Trophoblast cell (in vitro differentiated cells and primary cell): Measurements from ENCODE around the gene RPL5.

ENCODE experiments used
- DNase-seq, 2 donors: peaks; one replicate each; pipeline ENCODE4 v3.0.0-alpha.2; 2016
- H2AFZ ChIP-seq: 2 replicates; pipeline ENCODE4 v1.6.1; 2013; ENCODE audit warnings: low read length, moderate library complexity, mild to moderate bottlenecking; ENCODE audit not compliant: insufficient read depth, poor library complexity
- H2AK5ac ChIP-seq: 2 replicates; pipeline ENCODE4 v1.6.1; 2013; ENCODE audit warnings: mild to moderate bottlenecking, low read length
- H2BK120ac ChIP-seq: 2 replicates; pipeline ENCODE4 v1.6.1; 2013; ENCODE audit warnings: low read length, mild to moderate bottlenecking, moderate library complexity; ENCODE audit not compliant: insufficient read depth, poor library complexity
- H2BK12ac ChIP-seq: 2 replicates; pipeline ENCODE4 v1.6.1; 2013; ENCODE audit warnings: mild to moderate bottlenecking, low read length, moderate library complexity
- H2BK5ac ChIP-seq: 2 replicates; pipeline ENCODE4 v1.6.1; 2013; ENCODE audit warnings: low read length, low read depth, moderate library complexity, mild to moderate bottlenecking; ENCODE audit not compliant: poor library complexity
- H3K14ac ChIP-seq: 2 replicates; pipeline ENCODE4 v1.6.1; 2013; ENCODE audit warnings: mild to moderate bottlenecking, low read length
- H3K18ac ChIP-seq: 2 replicates; pipeline ENCODE4 v1.6.1; 2013; ENCODE audit warnings: mild to moderate bottlenecking, low read length
- H3K23ac ChIP-seq: 2 replicates; pipeline ENCODE4 v1.6.1; 2013; ENCODE audit warnings: low read length
- H3K27ac ChIP-seq: 2 replicates; pipeline ENCODE4 v1.5.1; 2013; ENCODE audit warnings: low read depth, mild to moderate bottlenecking, inconsistent platforms, low read length, moderate library complexity
- H3K27me3 ChIP-seq: 2 replicates; pipeline ENCODE4 v1.6.1; 2013; ENCODE audit warnings: inconsistent platforms, mild to moderate bottlenecking, low read length, moderate library complexity; ENCODE audit not compliant: insufficient read depth
- H3K36me3 ChIP-seq, 2 experiments: 1 replicate in 1 of 2; 2 replicates in 1 of 2; pipeline ENCODE4 v1.6.1; 2013; ENCODE audit warnings: low read length in 2 of 2, mild to moderate bottlenecking in 2 of 2, moderate library complexity in 1 of 2; ENCODE audit not compliant: insufficient read depth in 2 of 2, control insufficient read depth in 1 of 2
- H3K4ac ChIP-seq: 2 replicates; pipeline ENCODE4 v1.6.1; 2013; ENCODE audit warnings: low read depth, mild to moderate bottlenecking, low read length, moderate library complexity
- H3K4me1 ChIP-seq, 2 experiments: 1 replicate in 1 of 2; 2 replicates in 1 of 2; pipeline ENCODE4 v1.6.1; 2013; ENCODE audit warnings: low read length in 2 of 2, mild to moderate bottlenecking in 2 of 2, moderate library complexity in 1 of 2; ENCODE audit not compliant: insufficient read depth in 2 of 2, control insufficient read depth in 1 of 2
- H3K4me2 ChIP-seq: 2 replicates; pipeline ENCODE4 v1.6.1; 2013; ENCODE audit warnings: inconsistent platforms, mild to moderate bottlenecking, low read length, moderate library complexity
- H3K4me3 ChIP-seq: 2 replicates; pipeline ENCODE4 v1.5.1; 2013; ENCODE audit warnings: mild to moderate bottlenecking, low read depth, low read length, inconsistent platforms
- H3K79me1 ChIP-seq: one replicate; pipeline ENCODE4 v1.6.1; 2013; ENCODE audit warnings: low read length
- H3K79me2 ChIP-seq: 2 replicates; pipeline ENCODE4 v1.6.1; 2013; ENCODE audit warnings: low read length, mild to moderate bottlenecking; ENCODE audit not compliant: control insufficient read depth, insufficient read depth, poor library complexity
- H3K9ac ChIP-seq: 2 replicates; pipeline ENCODE4 v1.6.1; 2013; ENCODE audit warnings: mild to moderate bottlenecking, low read length
- H3K9me3 ChIP-seq: 2 replicates; pipeline ENCODE4 v1.6.1; 2013; ENCODE audit warnings: low read depth, mild to moderate bottlenecking, control low read depth, inconsistent platforms, low read length; ENCODE audit not compliant: insufficient read depth
- H4K12ac ChIP-seq: 2 replicates; pipeline ENCODE4 v1.6.1; 2013; ENCODE audit warnings: low read depth, mild to moderate bottlenecking, low read length, moderate library complexity
- H4K8ac ChIP-seq: 2 replicates; pipeline ENCODE4 v1.6.1; 2013; ENCODE audit warnings: low read depth, mild to moderate bottlenecking, low read length, moderate library complexity
- H4K91ac ChIP-seq: one replicate; pipeline ENCODE4 v1.6.1; 2013; ENCODE audit warnings: low read depth, mild to moderate bottlenecking, low read length, moderate library complexity
- WGBS: extraction: QIAGEN DNeasy Blood & Tissue Kit; methylation state at CpG from one replicate; pipeline ENCODE4 v1.1.7; 2013; ENCODE audit warnings: missing lambda C conversion rate; ENCODE audit not compliant: insufficient read length, insufficient coverage; ENCODE audit errors: extremely low coverage; 5-methylcytosine and 5-hydroxymethylcytosine counted together

Gene RPL5

GRCh38 chr1:92816732-92817131 is 15.1 kb upstream of the RPL5 start:
- Histone ChIP-seq H3K79me1 (no peaks in the 10 kb centered on the region), H2BK5ac (no peak overlapping the region), H4K91ac (no peak overlapping the region), H3K4me3 (no peak overlapping the region), H3K27ac (no peak overlapping the region), H3K23ac (no peak overlapping the region), H4K8ac (no peak overlapping the region), H3K4me1 (no peaks in the 10 kb centered on the region), H3K79me2 (no peaks in the 10 kb centered on the region), H2AFZ (no peak overlapping the region), H3K4ac (no peak overlapping the region), H2BK120ac (no peak overlapping the region), H3K9ac (no peak overlapping the region), H2AK5ac (no peak overlapping the region), H3K18ac (no peak overlapping the region), H3K4me2 (no peak overlapping the region), H3K27me3 (no peaks in the 10 kb centered on the region), H2BK12ac (no peak overlapping the region), H3K9me3 (no peaks in the 10 kb centered on the region), H3K36me3 (no peaks in the 10 kb centered on the region), H4K12ac (no peak overlapping the region), H3K14ac (no peak overlapping the region)
- WGBS, result no CpG with 5 or more reads among the region's 2 CpGs
- DNase-seq, result no peak

GRCh38 chr1:92817137-92817697 is 14.6 kb upstream of the RPL5 start:
- H4K91ac ChIP-seq, result no peak overlapping the region
- no peak overlapping the region for H3K14ac ChIP-seq
- peak overlapping the region; percentile 85 for H3K23ac ChIP-seq
- peaks cover 2% of the 10 kb centered on the region for H3K79me1 ChIP-seq
- no peak overlapping the region for H3K18ac ChIP-seq
- no peaks in the 10 kb centered on the region for H3K27me3 ChIP-seq
- H3K36me3 ChIP-seq, result no peaks in the 10 kb centered on the region
- no peaks in the 10 kb centered on the region for H3K79me2 ChIP-seq
- no CpG with 5 or more reads among the region's 1 CpG for WGBS
- no peaks in the 10 kb centered on the region for H3K4me1 ChIP-seq
- H3K27ac ChIP-seq, result no peak overlapping the region
- no peak overlapping the region for H2AK5ac ChIP-seq
- H3K4ac ChIP-seq, result no peak overlapping the region
- no peak overlapping the region for H4K8ac ChIP-seq
- no peak overlapping the region for H2BK120ac ChIP-seq
- no peak overlapping the region for H3K4me2 ChIP-seq
- DNase-seq, result no peak
- no peak overlapping the region for H3K4me3 ChIP-seq
- H4K12ac ChIP-seq, result no peak overlapping the region
- no peak overlapping the region for H2BK12ac ChIP-seq
- no peak overlapping the region for H3K9ac ChIP-seq
- no peaks in the 10 kb centered on the region for H3K9me3 ChIP-seq
- no peak overlapping the region for H2BK5ac ChIP-seq
- no peak overlapping the region for H2AFZ ChIP-seq

- no peak overlapping the region for H3K23ac ChIP-seq
- no peak overlapping the region for H3K18ac ChIP-seq
- no peak overlapping the region for H3K4me2 ChIP-seq
- H3K9me3 ChIP-seq, result no peaks in the 10 kb centered on the region
- no peaks in the 10 kb centered on the region for H3K27me3 ChIP-seq
- H2BK120ac ChIP-seq, result no peak overlapping the region
- no peak overlapping the region for H2AK5ac ChIP-seq
- no peaks in the 10 kb centered on the region for H3K36me3 ChIP-seq
- no peak overlapping the region for H3K4me3 ChIP-seq
- H4K8ac ChIP-seq, result peak overlapping the region; percentile 82
- H4K91ac ChIP-seq, result no peak overlapping the region
- H3K4ac ChIP-seq, result no peak overlapping the region
- peak in 1 of 2 donors; percentile 60 for DNase-seq
- no peaks in the 10 kb centered on the region for H3K79me2 ChIP-seq
- H3K9ac ChIP-seq, result no peak overlapping the region
- H2BK12ac ChIP-seq, result peak overlapping the region; percentile 59
- H3K4me1 ChIP-seq, result peaks cover 3% of the 10 kb centered on the region in 2 experiments
- no peak overlapping the region for H3K14ac ChIP-seq
- no peak overlapping the region for H2BK5ac ChIP-seq
- H4K12ac ChIP-seq, result no peak overlapping the region
- no peak overlapping the region for H2AFZ ChIP-seq
- H3K27ac ChIP-seq, result no peak overlapping the region
- peaks cover 2% of the 10 kb centered on the region for H3K79me1 ChIP-seq
- no CpG with 5 or more reads among the region's 3 CpGs for WGBS
Observed at GRCh38 chr1:92817986-92818764, 13.7 kb upstream of the RPL5 start.

GRCh38 chr1:92820024-92820423 is 11.8 kb upstream of the RPL5 start:
- Histone ChIP-seq H3K79me1 (peaks cover 2% of the 10 kb centered on the region), H3K4me3 (no peak overlapping the region), H2BK12ac (no peak overlapping the region), H3K4me1 (peaks cover 3 to 6% of the 10 kb centered on the region in 2 experiments), H3K18ac (no peak overlapping the region), H3K9me3 (no peaks in the 10 kb centered on the region), H2AK5ac (no peak overlapping the region), H3K14ac (no peak overlapping the region), H3K36me3 (no peaks in the 10 kb centered on the region), H4K91ac (no peak overlapping the region), H3K27ac (peak overlapping the region; percentile 30), H2BK5ac (no peak overlapping the region), H3K4me2 (no peak overlapping the region), H3K23ac (no peak overlapping the region), H2BK120ac (no peak overlapping the region), H4K8ac (no peak overlapping the region), H3K79me2 (no peaks in the 10 kb centered on the region), H3K9ac (no peak overlapping the region), H3K27me3 (no peaks in the 10 kb centered on the region), H3K4ac (no peak overlapping the region), H2AFZ (no peak overlapping the region), H4K12ac (no peak overlapping the region)
- peak; percentile 70 to 81 for DNase-seq
- WGBS, result no CpG with 5 or more reads among the region's 3 CpGs
